ENCODE measurements around the gene NUCB2. TPM values are rescaled to one million over a fixed set of nuclear protein-coding genes. Genes with fewer than 3 reads are reported as not detected.
"Not testable (repeated sequence)": the region's sequence is repeated elsewhere in the genome, so short reads cannot be mapped to it uniquely, and the experiment has no call there.

The NUCB2 gene
- total RNA-seq: 114 TPM

- peak; percentile 95 for ATAC-seq
- DNase-seq (ENCODE audit: low spot score): peak; percentile 98
Observed at GRCh38 chr11:17276236-17277023, at the start of gene NUCB2. Gene NUCB2, plus strand, starts transcription at chr11:17276739. Its CDS starts 18,585 bp downstream, at chr11:17295324.

GRCh38 chr11:17228186-17228925 is 48.2 kb upstream of the NUCB2 start:
- DNase-seq (ENCODE audit: low spot score); ATAC-seq: not testable (repeated sequence)

GRCh38 chr11:17229481-17230152 is 46.9 kb upstream of the NUCB2 start:
- ATAC-seq: no peak
- DNase-seq (ENCODE audit: low spot score): no peak

GRCh38 chr11:17230867-17231851 is 45.4 kb upstream of the NUCB2 start:
- no peak for DNase-seq (ENCODE audit: low spot score)
- ATAC-seq: no peak

GRCh38 chr11:17233101-17233500 is 43.4 kb upstream of the NUCB2 start:
- ATAC-seq: no peak

GRCh38 chr11:17238377-17238776 is 38.2 kb upstream of the NUCB2 start:
- ATAC-seq (no peak), DNase-seq (ENCODE audit: low spot score) (no peak)

More at GRCh38 chr11:17233101-17233500, 43.4 kb upstream of the NUCB2 start:
- no peak for DNase-seq (ENCODE audit: low spot score)

GRCh38 chr11:17239927-17240326 is 36.6 kb upstream of the NUCB2 start:
- DNase-seq (ENCODE audit: low spot score); ATAC-seq: not testable (repeated sequence)

- DNase-seq (ENCODE audit: low spot score) (no peak), ATAC-seq (no peak)
Observed at GRCh38 chr11:17240780-17241179, 35.8 kb upstream of the NUCB2 start.

GRCh38 chr11:17242954-17243353 is 33.6 kb upstream of the NUCB2 start:
- not testable (repeated sequence) for ATAC-seq; DNase-seq (ENCODE audit: low spot score)

- ATAC-seq (no peak), DNase-seq (ENCODE audit: low spot score) (no peak)
Observed at GRCh38 chr11:17244046-17244445, 32.5 kb upstream of the NUCB2 start.

GRCh38 chr11:17250561-17251350 is 25.8 kb upstream of the NUCB2 start:
- DNase-seq (ENCODE audit: low spot score) (no peak), ATAC-seq (no peak)

- DNase-seq (ENCODE audit: low spot score) (no peak), ATAC-seq (no peak)
Observed at GRCh38 chr11:17252704-17253103, 23.8 kb upstream of the NUCB2 start.

GRCh38 chr11:17256512-17256911 is 20.0 kb upstream of the NUCB2 start:
- no peak for ATAC-seq

GRCh38 chr11:17257196-17257595 is 19.3 kb upstream of the NUCB2 start:
- no peak for ATAC-seq
- DNase-seq (ENCODE audit: low spot score): no peak

More at GRCh38 chr11:17256512-17256911, 20.0 kb upstream of the NUCB2 start:
- no peak for DNase-seq (ENCODE audit: low spot score)

- ATAC-seq: no peak
- no peak for DNase-seq (ENCODE audit: low spot score)
Observed at GRCh38 chr11:17258670-17259069, 17.9 kb upstream of the NUCB2 start.

- no peak for DNase-seq (ENCODE audit: low spot score)
- no peak for ATAC-seq
Observed at GRCh38 chr11:17259519-17259918, 17.0 kb upstream of the NUCB2 start.

GRCh38 chr11:17260020-17260419 is 16.5 kb upstream of the NUCB2 start:
- ATAC-seq: no peak
- DNase-seq (ENCODE audit: low spot score): no peak

GRCh38 chr11:17263769-17264168 is 12.8 kb upstream of the NUCB2 start:
- ATAC-seq: no peak
- DNase-seq (ENCODE audit: low spot score): no peak

- DNase-seq (ENCODE audit: low spot score) (no peak), ATAC-seq (no peak)
Observed at GRCh38 chr11:17266781-17267180, 9.8 kb upstream of the NUCB2 start.
